IPS-11a (cell line): ENCODE results near the gene PCSK7.
A peak's percentile ranks its signal among the peaks of the same experiment; 100 is the strongest.
"Not testable (repeated sequence)": the region's sequence is repeated elsewhere in the genome, so short reads cannot be mapped to it uniquely, and the experiment has no call there.

Source experiments
- H3K4me3 ChIP-seq: one replicate; pipeline ENCODE4 v1.5.1; 2013; ENCODE audit warnings: low read depth, low read length, control low read depth

PCSK7 gene

GRCh38 chr11:117183724-117184349 is 48.0 kb downstream of the PCSK7 start:
- H3K4me3 ChIP-seq, result no peak overlapping the region

- not testable (repeated sequence) for H3K4me3 ChIP-seq
Measured at GRCh38 chr11:117183178-117183577, 48.7 kb downstream of the PCSK7 start.

GRCh38 chr11:117182551-117182935 is 49.3 kb downstream of the PCSK7 start:
- H3K4me3 ChIP-seq, result no peak overlapping the region

GRCh38 chr11:117181586-117182550 is 50.0 kb downstream of the PCSK7 start:
- H3K4me3 ChIP-seq, result no peak overlapping the region

- no peak overlapping the region for H3K4me3 ChIP-seq
Measured at GRCh38 chr11:117180661-117181585, 51.0 kb downstream of the PCSK7 start.

GRCh38 chr11:117180020-117180419 is 51.9 kb downstream of the PCSK7 start:
- no peak overlapping the region for H3K4me3 ChIP-seq

GRCh38 chr11:117179048-117179999 is 52.5 kb downstream of the PCSK7 start:
- peak overlapping the region; percentile 75 for H3K4me3 ChIP-seq

GRCh38 chr11:117178210-117179034 is 53.5 kb downstream of the PCSK7 start, which contains the start of gene SIDT2:
TSS of gene SIDT2 (plus strand) at chr11:117178743. CDS start at chr11:117179264, 521 bp downstream.
- H3K4me3 ChIP-seq, result peak within 1 kb of the TSS; percentile 75

- peak overlapping the region; percentile 22 for H3K4me3 ChIP-seq
Measured at GRCh38 chr11:117177534-117178209, 54.2 kb downstream of the PCSK7 start.

- H3K4me3 ChIP-seq, result no peak overlapping the region
Measured at GRCh38 chr11:117176186-117176585, 55.7 kb downstream of the PCSK7 start.

GRCh38 chr11:117175781-117176180 is 56.1 kb downstream of the PCSK7 start:
- H3K4me3 ChIP-seq, result no peak overlapping the region

- H3K4me3 ChIP-seq, result no peak overlapping the region
Measured at GRCh38 chr11:117175104-117175503, 56.8 kb downstream of the PCSK7 start.

- no peak overlapping the region for H3K4me3 ChIP-seq
Measured at GRCh38 chr11:117172724-117173421, 59.0 kb downstream of the PCSK7 start.

GRCh38 chr11:117171404-117172061 is 60.3 kb downstream of the PCSK7 start:
- no peak overlapping the region for H3K4me3 ChIP-seq

GRCh38 chr11:117171007-117171403 is 60.9 kb downstream of the PCSK7 start:
- H3K4me3 ChIP-seq, result no peak overlapping the region

GRCh38 chr11:117170210-117170609 is 61.7 kb downstream of the PCSK7 start:
- H3K4me3 ChIP-seq, result no peak overlapping the region

- no peak overlapping the region for H3K4me3 ChIP-seq
Measured at GRCh38 chr11:117169736-117170135, 62.1 kb downstream of the PCSK7 start.
